Right cardiac atrium (tissue), 5 donors: ENCODE measurements around the gene LMF1. TPM values are rescaled to one million over a fixed set of nuclear protein-coding genes. Genes with fewer than 3 reads are reported as not detected.
A peak's percentile ranks its signal among the peaks of the same experiment; 100 is the strongest.

Experiments
- ATAC-seq, 2 donors: fragments of 200-7000 bp; cut with Tn5 transposase; one replicate each; pipeline versions ENCODE4 v1.8.0 to v1.9.1; 2020; ENCODE audit warnings: moderate library complexity in 2 of 2, mild to moderate bottlenecking in 1 of 2
- DNase-seq, 3 donors: peaks; one replicate each; pipeline ENCODE4 v3.0.0-alpha.2; 2020
- H3K27ac ChIP-seq: one replicate; pipeline ENCODE4 v1.5.1; 2013; ENCODE audit warnings: mild to moderate bottlenecking, low read length, control low read depth, moderate library complexity
- H3K27me3 ChIP-seq: one replicate; pipeline ENCODE4 v1.6.1; 2013; ENCODE audit not compliant: control insufficient read depth, insufficient read depth
- H3K4me1 ChIP-seq: one replicate; pipeline ENCODE4 v1.6.1; 2013; ENCODE audit warnings: low read length; ENCODE audit not compliant: control insufficient read depth, insufficient read depth
- H3K4me3 ChIP-seq: one replicate; pipeline ENCODE4 v1.5.1; 2013; ENCODE audit warnings: low read length, control low read depth
- H3K9me3 ChIP-seq: one replicate; pipeline ENCODE4 v1.6.1; 2013; ENCODE audit warnings: low read length; ENCODE audit not compliant: control insufficient read depth
- WGBS: extraction: QIAGEN DNeasy Blood & Tissue Kit; methylation state at CpG from one replicate; pipeline ENCODE4 v1.1.7; 2013; 5-methylcytosine and 5-hydroxymethylcytosine counted together
- intact Hi-C, 4 donors: fragments of 100-400 bp; cut with DNase I; formaldehyde crosslinking; loops; one replicate each; pipeline versions ENCODE4 v1.11.0 to v1.14.0; 2022 to 2023
- polyA plus RNA-seq: library from polyadenylated mRNA; stranded (reverse); fragments of 200-250 nt; gene quantifications from one replicate; pipeline ENCODE4 v1.2.3, GENCODE V29; 2013
- total RNA-seq, 4 donors: library from RNA; stranded (reverse); fragmentation: NEBNext Ultra II Directional; extraction: Animal tissue kit (Norgen Biotek cat#: 25700); gene quantifications; one replicate each; pipeline ENCODE4 v1.2.1, GENCODE V29; 2021
- donor health status: healthy with polysubstance abuse.
- donor health status: DM: no; HTN: yes; CAD: no.
- donor health status: DM: no; HTN: no; CAD: no.
- donor health status: DM: no; HTN: yes; CAD: no; lungs with severe emphysema.
- donor health status: DM: yes; HTN: yes; CAD: no.

LMF1 gene
- total and polyA plus RNA-seq, 5 donors = 7.8 to 13.3 (median 10.8) TPM

DNA sequence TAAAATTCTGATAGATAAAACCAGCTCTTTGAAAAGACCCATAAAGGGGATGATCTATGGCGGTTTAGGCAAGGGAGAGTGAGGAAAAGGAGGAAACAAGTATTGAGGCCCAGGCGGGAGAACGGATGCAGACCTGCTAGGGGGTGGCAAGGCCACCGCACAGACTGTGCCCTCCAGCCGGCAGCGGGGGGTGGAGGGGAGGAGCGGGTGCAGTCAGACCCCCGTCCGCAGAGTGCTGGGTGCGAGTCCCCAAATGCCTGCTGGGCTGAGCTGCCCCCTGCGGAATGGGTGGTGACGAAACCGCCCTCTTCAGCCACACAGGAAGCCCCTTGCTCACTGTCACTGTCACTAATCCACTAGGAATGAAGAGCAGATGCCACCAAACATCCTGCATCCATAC, 46.0 kb downstream of the LMF1 start:
- Histone ChIP-seq H3K9me3 (no peaks in the 10 kb centered on the region), H3K4me1 (no peaks in the 10 kb centered on the region), H3K27me3 (no peaks in the 10 kb centered on the region), H3K27ac (no peak overlapping the region), H3K4me3 (no peak overlapping the region)
- DNase-seq (no peak), ATAC-seq (no peak)
- intact Hi-C loops = no loop called here
- WGBS = 96% methylated on average over 13 of the region's 13 CpGs

DNA sequence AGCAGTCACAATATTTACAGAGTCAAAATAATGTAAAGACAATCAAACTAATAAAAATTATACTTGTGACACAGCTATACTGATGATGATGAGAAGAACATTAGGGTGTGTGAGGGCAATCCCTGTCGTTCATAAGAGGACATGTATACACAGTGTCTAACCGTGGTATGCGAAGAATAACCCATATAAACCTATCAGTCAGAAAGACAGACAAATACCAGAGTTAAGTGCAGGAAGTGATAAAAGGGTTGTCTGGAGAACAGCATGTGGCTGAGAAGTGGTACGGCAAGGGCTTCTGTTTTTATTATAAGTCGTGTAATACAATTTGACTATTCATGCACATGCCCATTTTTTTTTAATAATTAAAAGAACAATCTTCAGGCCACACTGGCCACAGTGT, 46.7 kb downstream of the LMF1 start:
- Histone ChIP-seq H3K4me3 (no peak overlapping the region), H3K27me3 (no peaks in the 10 kb centered on the region), H3K27ac (no peak overlapping the region), H3K4me1 (no peaks in the 10 kb centered on the region), H3K9me3 (no peaks in the 10 kb centered on the region)
- ATAC-seq (no peak), DNase-seq (no peak)
- WGBS = 60% methylated on average over 5 of the region's 5 CpGs
- intact Hi-C loops = no loop called here

GRCh38 chr16:923184-923583, 47.6 kb downstream of the LMF1 start:
- ATAC-seq (no peak), DNase-seq (peak in 1 of 3 donors; percentile 1)
- H3K27me3 ChIP-seq = no peaks in the 10 kb centered on the region
- WGBS = 97% methylated on average over 9 of the region's 9 CpGs
- H3K27ac ChIP-seq = no peak overlapping the region
- H3K4me3 ChIP-seq = no peak overlapping the region
- intact Hi-C loops = no loop called here
- no peaks in the 10 kb centered on the region for H3K4me1 ChIP-seq
- H3K9me3 ChIP-seq = no peaks in the 10 kb centered on the region

DNA sequence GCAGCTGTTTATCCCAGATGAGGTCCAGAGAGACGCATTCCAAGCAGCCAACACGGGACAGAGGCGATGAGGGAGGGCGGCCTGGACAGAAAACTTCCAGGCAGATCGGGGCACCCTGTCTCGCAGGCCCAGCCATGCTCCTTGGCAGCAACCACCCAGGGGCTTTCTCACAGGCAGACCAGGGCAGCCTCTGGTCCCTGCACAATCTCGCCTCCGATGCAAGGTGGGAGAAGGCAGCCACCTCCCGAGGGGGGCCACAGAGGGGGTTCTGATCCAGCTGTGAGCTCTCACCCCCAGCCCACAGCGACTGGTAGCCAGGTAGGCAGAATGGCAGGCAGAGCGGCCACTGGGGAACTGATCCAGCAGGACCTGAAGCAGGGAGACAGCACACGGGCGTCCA, 48.7 kb downstream of the LMF1 start:
- H3K4me1 ChIP-seq = no peaks in the 10 kb centered on the region
- peak in 2 of 3 donors; percentile 10 to 30 for DNase-seq
- intact Hi-C loops = no loop called here
- H3K27ac ChIP-seq = no peak overlapping the region
- ATAC-seq = no peak
- H3K4me3 ChIP-seq = no peak overlapping the region
- no peaks in the 10 kb centered on the region for H3K9me3 ChIP-seq
- no peaks in the 10 kb centered on the region for H3K27me3 ChIP-seq
- WGBS = 95% methylated on average over 13 of the region's 13 CpGs

- 89% methylated on average over 32 of the region's 32 CpGs for whole genome bisulfite sequencing
- no peaks in the 10 kb centered on the region for H3K4me1 ChIP-seq
- H3K9me3 ChIP-seq = no peaks in the 10 kb centered on the region
- no peak overlapping the region for H3K27ac ChIP-seq
- intact Hi-C loops = no loop called here
- no peak overlapping the region for H3K4me3 ChIP-seq
- no peaks in the 10 kb centered on the region for H3K27me3 ChIP-seq
- ATAC-seq = no peak
- peak in 2 of 3 donors; percentile 8 to 37 for DNase-seq
Observed at GRCh38 chr16:921321-921905, 49.4 kb downstream of the LMF1 start.

DNA sequence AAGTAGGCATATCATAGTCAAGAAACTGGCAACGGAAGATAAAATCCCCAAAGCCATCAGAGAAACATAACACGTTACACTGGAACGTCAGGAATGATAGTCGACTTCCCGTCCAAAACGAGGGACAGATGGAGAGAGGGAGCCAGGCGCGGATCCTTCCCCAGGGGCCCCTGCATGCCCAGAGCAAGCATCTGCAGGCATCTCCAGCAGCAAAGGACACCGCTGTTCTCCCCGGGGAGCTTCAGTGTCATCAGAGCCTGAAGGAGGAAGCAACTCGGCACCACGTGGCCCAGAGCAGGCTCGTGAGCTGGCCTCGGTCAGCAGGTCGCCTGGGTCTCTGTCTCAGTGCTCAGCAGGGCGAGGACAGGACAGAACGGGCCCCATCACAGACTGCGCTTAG, 50.1 kb downstream of the LMF1 start:
- 61% methylated on average over 18 of the region's 18 CpGs for WGBS
- intact Hi-C loops = no loop called here

GRCh38 chr16:920051-920681, 50.6 kb downstream of the LMF1 start:
- DNase-seq (peak; percentile 57 to 84 (median 74)), ATAC-seq (peak; percentile 56 to 72)
- 47% methylated on average over 23 of the region's 23 CpGs for WGBS
- H3K9me3 ChIP-seq = no peaks in the 10 kb centered on the region
- H3K4me1 ChIP-seq = no peaks in the 10 kb centered on the region
- no peaks in the 10 kb centered on the region for H3K27me3 ChIP-seq
- H3K27ac ChIP-seq = no peak overlapping the region
- no peak overlapping the region for H3K4me3 ChIP-seq
- intact Hi-C loops = no loop called here

More for the DNA sequence above, 50.1 kb downstream of the LMF1 start:
- peak; percentile 27 to 70 (median 48) for DNase-seq
- Histone ChIP-seq H3K27ac (no peak overlapping the region), H3K4me1 (no peaks in the 10 kb centered on the region), H3K9me3 (no peaks in the 10 kb centered on the region), H3K27me3 (no peaks in the 10 kb centered on the region), H3K4me3 (no peak overlapping the region)
- peak in 1 of 2 donors; percentile 35 for ATAC-seq

DNA sequence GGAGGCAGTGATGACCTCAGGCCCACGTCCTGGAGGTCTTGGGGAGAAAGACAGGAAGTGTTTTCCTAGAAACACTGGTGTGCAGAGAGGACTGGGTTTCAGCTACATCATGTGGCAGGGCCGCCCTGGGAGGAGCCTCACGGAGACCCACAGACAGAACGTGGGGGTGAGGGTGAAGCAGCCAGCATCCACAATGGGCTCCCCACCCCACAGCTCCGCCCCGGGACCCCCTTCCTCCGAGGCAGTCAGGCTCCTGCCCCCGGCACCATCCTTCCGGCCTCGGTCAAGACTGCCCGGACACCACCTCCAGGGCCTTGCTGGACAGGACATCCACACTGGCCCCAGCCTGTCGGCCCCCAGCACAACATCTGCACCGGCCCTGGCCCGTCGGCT, 51.1 kb downstream of the LMF1 start:
- ATAC-seq (no peak), DNase-seq (peak in 1 of 3 donors; percentile 0)
- Histone ChIP-seq H3K27ac (no peak overlapping the region), H3K9me3 (no peaks in the 10 kb centered on the region), H3K4me1 (no peaks in the 10 kb centered on the region), H3K4me3 (no peak overlapping the region), H3K27me3 (no peaks in the 10 kb centered on the region)
- WGBS = 94% methylated on average over 15 of the region's 15 CpGs
- intact Hi-C loops = no loop called here

GRCh38 chr16:918741-919657, 51.8 kb downstream of the LMF1 start:
- ATAC-seq (no peak), DNase-seq (peak in 2 of 3 donors; percentile 10 to 41)
- no peak overlapping the region for H3K4me3 ChIP-seq
- WGBS = 96% methylated on average over 47 of the region's 47 CpGs
- no peaks in the 10 kb centered on the region for H3K4me1 ChIP-seq
- no peaks in the 10 kb centered on the region for H3K9me3 ChIP-seq
- intact Hi-C loops = no loop called here
- H3K27me3 ChIP-seq = no peaks in the 10 kb centered on the region
- H3K27ac ChIP-seq = no peak overlapping the region

GRCh38 chr16:918068-918467, 52.7 kb downstream of the LMF1 start:
- no peak for ATAC-seq
- DNase-seq = peak; percentile 4 to 31 (median 29)
- no peaks in the 10 kb centered on the region for H3K9me3 ChIP-seq
- intact Hi-C loops = no loop called here
- H3K4me3 ChIP-seq = no peak overlapping the region
- H3K27ac ChIP-seq = no peak overlapping the region
- no peaks in the 10 kb centered on the region for H3K4me1 ChIP-seq
- WGBS = 78% methylated on average over 20 of the region's 20 CpGs
- no peaks in the 10 kb centered on the region for H3K27me3 ChIP-seq

GRCh38 chr16:917591-918061, 53.2 kb downstream of the LMF1 start:
- Histone ChIP-seq H3K9me3 (no peaks in the 10 kb centered on the region), H3K27ac (no peak overlapping the region), H3K4me1 (no peaks in the 10 kb centered on the region), H3K27me3 (no peaks in the 10 kb centered on the region), H3K4me3 (no peak overlapping the region)
- 91% methylated on average over 21 of the region's 21 CpGs for WGBS
- no peak for ATAC-seq
- intact Hi-C loops = no loop called here
- peak; percentile 11 to 41 (median 35) for DNase-seq
